ENCODE data around the gene NYNRIN.
A peak's percentile ranks its signal among the peaks of the same experiment; 100 is the strongest.

NYNRIN gene

GRCh38 chr14:24399999-24400718, 1.4 kb downstream of the NYNRIN start:
- Histone ChIP-seq H3K9me3 (ENCODE audit: control insufficient read depth in 5 of 5, low read length in 5 of 5) (no peaks in the 10 kb centered on the region), H3K9ac (ENCODE audit: low read length in 5 of 5) (peak overlapping the region in 4 of 5 donors; percentile 40 to 79 (median 64)), H3K27me3 (ENCODE audit: control insufficient read depth in 5 of 5, insufficient read depth in 4 of 5, low read length in 5 of 5) (no peaks in the 10 kb centered on the region), H3K4me1 (ENCODE audit: control insufficient read depth in 5 of 5, insufficient read depth in 5 of 5, low read length in 5 of 5) (peaks cover 1 to 59% (median 35%) of the 10 kb centered on the region in 5 donors), H3K36me3 (ENCODE audit: control insufficient read depth in 5 of 5, insufficient read depth in 5 of 5, low read length in 5 of 5) (no peaks in the 10 kb centered on the region), H3K27ac (ENCODE audit: low read depth, low read length) (peak overlapping the region; percentile 11), H3K4me3 (ENCODE audit: low read depth in 1 of 5, low read length in 5 of 5) (peak overlapping the region; percentile 61 to 80 (median 74))

DNA sequence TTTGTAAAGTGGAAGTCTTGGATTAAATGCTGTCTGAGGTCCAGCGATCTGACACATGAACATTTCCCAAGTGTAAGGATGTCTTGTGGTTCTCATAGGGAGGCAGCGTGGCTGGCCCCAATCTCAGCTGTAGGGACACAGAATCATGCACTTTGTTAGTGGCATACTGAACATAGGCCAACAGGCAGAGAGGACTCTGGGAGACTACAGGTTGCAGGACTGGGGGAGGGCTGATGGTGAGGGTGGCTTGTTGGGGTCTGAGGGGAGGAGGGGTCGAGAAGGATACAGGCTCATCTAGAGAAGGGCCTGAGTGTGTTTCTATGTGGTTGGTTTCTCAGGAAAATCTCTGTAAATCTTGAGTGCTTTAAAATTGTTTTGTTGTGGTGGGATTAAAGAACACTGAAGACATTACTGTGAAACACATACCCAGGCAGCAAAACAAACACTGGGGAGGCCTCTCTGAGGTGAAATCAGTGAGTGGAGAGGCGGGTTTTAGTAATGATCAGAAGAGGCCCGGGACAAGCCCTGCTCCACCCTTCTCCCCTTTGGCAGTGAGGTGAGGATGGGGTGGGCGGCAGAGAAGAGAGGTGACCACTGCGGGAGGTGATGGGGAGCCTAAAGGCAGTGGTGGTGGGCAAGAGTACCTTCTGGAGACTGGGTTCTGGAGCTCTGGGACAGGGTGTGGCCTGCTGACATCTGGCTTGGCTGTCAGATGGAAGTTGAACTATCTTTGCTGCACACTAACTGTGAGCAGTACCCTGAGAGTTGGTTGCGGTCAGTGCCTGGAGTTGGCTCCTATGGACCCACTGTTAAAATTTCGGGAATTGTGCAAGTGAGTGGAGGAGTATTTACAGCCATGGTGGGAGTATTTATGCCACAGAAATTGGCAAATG, 3.3 kb downstream of the NYNRIN start:
- no peaks in the 10 kb centered on the region for H3K9me3 ChIP-seq (ENCODE audit: control insufficient read depth in 5 of 5, low read length in 5 of 5)
- H3K4me1 ChIP-seq (ENCODE audit: control insufficient read depth in 5 of 5, insufficient read depth in 5 of 5, low read length in 5 of 5): peaks cover 1 to 59% (median 35%) of the 10 kb centered on the region in 5 donors
- H3K9ac ChIP-seq (ENCODE audit: low read length in 5 of 5): no peak overlapping the region
- peaks cover 0 to 3% (median 0%) of the 10 kb centered on the region in 5 donors for H3K27me3 ChIP-seq (ENCODE audit: control insufficient read depth in 5 of 5, insufficient read depth in 4 of 5, low read length in 5 of 5)
- no peak overlapping the region for H3K27ac ChIP-seq (ENCODE audit: low read depth, low read length)
- peaks cover 0 to 5% (median 0%) of the 10 kb centered on the region in 5 donors for H3K36me3 ChIP-seq (ENCODE audit: control insufficient read depth in 5 of 5, insufficient read depth in 5 of 5, low read length in 5 of 5)
- no peak overlapping the region for H3K4me3 ChIP-seq (ENCODE audit: low read depth in 1 of 5, low read length in 5 of 5)

DNA sequence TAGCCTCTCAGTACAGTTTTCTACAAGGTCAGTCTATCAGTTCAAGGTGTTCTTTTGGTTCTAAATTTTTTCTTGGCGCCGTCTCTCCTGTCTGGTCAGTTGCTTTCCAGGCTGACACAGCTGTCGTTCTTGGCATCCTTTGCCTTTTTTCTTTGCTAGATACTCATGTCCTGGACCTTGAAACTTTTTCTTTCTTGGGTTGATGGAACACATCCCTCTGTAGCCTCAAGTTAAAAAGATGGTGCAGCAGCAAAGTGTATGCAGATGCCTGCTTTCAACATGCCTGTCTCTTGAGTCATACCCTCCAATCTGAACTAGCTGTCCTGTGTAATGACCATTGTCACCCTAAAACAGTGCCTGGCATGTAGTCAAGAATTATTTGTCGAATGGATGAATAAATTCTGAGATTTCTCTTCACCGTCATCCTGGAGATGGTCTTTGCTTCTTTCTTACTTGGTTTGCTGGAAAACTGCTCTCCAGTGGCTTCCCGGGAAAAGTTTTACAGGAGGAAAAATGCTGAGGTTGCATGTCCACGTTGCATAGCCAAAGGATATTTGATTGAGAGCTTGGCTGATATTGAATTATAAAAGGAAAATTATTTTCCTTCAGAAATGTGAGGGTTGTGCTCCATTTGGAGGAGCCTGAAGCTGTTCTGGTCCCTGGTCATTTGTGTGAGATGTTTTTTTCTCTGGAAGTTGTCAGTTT, 4.6 kb downstream of the NYNRIN start:
- Histone ChIP-seq H3K27me3 (ENCODE audit: control insufficient read depth in 5 of 5, insufficient read depth in 4 of 5, low read length in 5 of 5) (peaks cover 0 to 3% (median 0%) of the 10 kb centered on the region in 5 donors), H3K9me3 (ENCODE audit: control insufficient read depth in 5 of 5, low read length in 5 of 5) (no peaks in the 10 kb centered on the region), H3K36me3 (ENCODE audit: control insufficient read depth in 5 of 5, insufficient read depth in 5 of 5, low read length in 5 of 5) (peaks cover 0 to 16% (median 11%) of the 10 kb centered on the region in 5 donors), H3K4me1 (ENCODE audit: control insufficient read depth in 5 of 5, insufficient read depth in 5 of 5, low read length in 5 of 5) (peaks cover 1 to 51% (median 30%) of the 10 kb centered on the region in 5 donors), H3K4me3 (ENCODE audit: low read depth in 1 of 5, low read length in 5 of 5) (peak overlapping the region in 1 of 5 donors; percentile 18), H3K9ac (ENCODE audit: low read length in 5 of 5) (no peak overlapping the region), H3K27ac (ENCODE audit: low read depth, low read length) (no peak overlapping the region)

GRCh38 chr14:24404814-24405213, 6.0 kb downstream of the NYNRIN start:
- Histone ChIP-seq H3K4me1 (ENCODE audit: control insufficient read depth in 5 of 5, insufficient read depth in 5 of 5, low read length in 5 of 5) (peaks cover 1 to 44% (median 26%) of the 10 kb centered on the region in 5 donors), H3K9ac (ENCODE audit: low read length in 5 of 5) (no peak overlapping the region), H3K4me3 (ENCODE audit: low read depth in 1 of 5, low read length in 5 of 5) (no peak overlapping the region), H3K27me3 (ENCODE audit: control insufficient read depth in 5 of 5, insufficient read depth in 4 of 5, low read length in 5 of 5) (peaks cover 0 to 3% (median 0%) of the 10 kb centered on the region in 5 donors), H3K9me3 (ENCODE audit: control insufficient read depth in 5 of 5, low read length in 5 of 5) (no peaks in the 10 kb centered on the region), H3K36me3 (ENCODE audit: control insufficient read depth in 5 of 5, insufficient read depth in 5 of 5, low read length in 5 of 5) (peaks cover 0 to 29% (median 25%) of the 10 kb centered on the region in 5 donors), H3K27ac (ENCODE audit: low read depth, low read length) (no peak overlapping the region)

DNA sequence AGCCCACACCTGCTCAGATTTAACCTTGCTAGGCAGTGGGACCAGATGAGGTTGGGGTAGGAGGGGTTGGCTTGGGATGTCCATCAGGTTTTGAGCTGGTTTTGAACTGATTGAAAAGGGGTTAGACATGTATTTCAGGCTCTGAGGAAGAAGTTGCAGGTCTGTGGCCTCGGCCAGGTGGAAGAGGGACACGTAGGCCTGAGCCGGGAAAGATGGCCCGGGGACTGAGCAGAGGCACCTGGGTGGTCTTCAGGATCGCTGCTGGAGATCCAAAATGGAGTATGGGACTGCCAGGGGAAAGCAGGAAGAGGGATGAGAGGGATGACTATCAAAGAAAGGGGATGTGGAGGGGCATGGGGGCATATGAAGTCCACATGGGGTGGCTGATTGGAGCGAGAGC, 7.6 kb downstream of the NYNRIN start:
- no peak overlapping the region for H3K27ac ChIP-seq (ENCODE audit: low read depth, low read length)
- H3K9ac ChIP-seq (ENCODE audit: low read length in 5 of 5): no peak overlapping the region
- peaks cover 0 to 3% (median 0%) of the 10 kb centered on the region in 5 donors for H3K27me3 ChIP-seq (ENCODE audit: control insufficient read depth in 5 of 5, insufficient read depth in 4 of 5, low read length in 5 of 5)
- peaks cover 0 to 45% (median 41%) of the 10 kb centered on the region in 5 donors for H3K36me3 ChIP-seq (ENCODE audit: control insufficient read depth in 5 of 5, insufficient read depth in 5 of 5, low read length in 5 of 5)
- peaks cover 0 to 29% (median 20%) of the 10 kb centered on the region in 5 donors for H3K4me1 ChIP-seq (ENCODE audit: control insufficient read depth in 5 of 5, insufficient read depth in 5 of 5, low read length in 5 of 5)
- H3K9me3 ChIP-seq (ENCODE audit: control insufficient read depth in 5 of 5, low read length in 5 of 5): no peaks in the 10 kb centered on the region
- H3K4me3 ChIP-seq (ENCODE audit: low read depth in 1 of 5, low read length in 5 of 5): no peak overlapping the region

GRCh38 chr14:24407608-24408325, 9.0 kb downstream of the NYNRIN start:
- H3K36me3 ChIP-seq (ENCODE audit: control insufficient read depth in 5 of 5, insufficient read depth in 5 of 5, low read length in 5 of 5): peaks cover 0 to 55% (median 51%) of the 10 kb centered on the region in 5 donors
- H3K27ac ChIP-seq (ENCODE audit: low read depth, low read length): no peak overlapping the region
- H3K9me3 ChIP-seq (ENCODE audit: control insufficient read depth in 5 of 5, low read length in 5 of 5): no peaks in the 10 kb centered on the region
- H3K27me3 ChIP-seq (ENCODE audit: control insufficient read depth in 5 of 5, insufficient read depth in 4 of 5, low read length in 5 of 5): peaks cover 0 to 3% (median 0%) of the 10 kb centered on the region in 5 donors
- H3K4me1 ChIP-seq (ENCODE audit: control insufficient read depth in 5 of 5, insufficient read depth in 5 of 5, low read length in 5 of 5): peaks cover 0 to 21% (median 12%) of the 10 kb centered on the region in 5 donors
- H3K9ac ChIP-seq (ENCODE audit: low read length in 5 of 5): no peak overlapping the region
- H3K4me3 ChIP-seq (ENCODE audit: low read depth in 1 of 5, low read length in 5 of 5): no peak overlapping the region

GRCh38 chr14:24408764-24409163, 10.0 kb downstream of the NYNRIN start:
- Histone ChIP-seq H3K27me3 (ENCODE audit: control insufficient read depth in 5 of 5, insufficient read depth in 4 of 5, low read length in 5 of 5) (peaks cover 0 to 3% (median 0%) of the 10 kb centered on the region in 5 donors), H3K9me3 (ENCODE audit: control insufficient read depth in 5 of 5, low read length in 5 of 5) (no peaks in the 10 kb centered on the region), H3K4me3 (ENCODE audit: low read depth in 1 of 5, low read length in 5 of 5) (no peak overlapping the region), H3K9ac (ENCODE audit: low read length in 5 of 5) (no peak overlapping the region), H3K27ac (ENCODE audit: low read depth, low read length) (no peak overlapping the region), H3K4me1 (ENCODE audit: control insufficient read depth in 5 of 5, insufficient read depth in 5 of 5, low read length in 5 of 5) (peaks cover 0 to 15% (median 2%) of the 10 kb centered on the region in 5 donors), H3K36me3 (ENCODE audit: control insufficient read depth in 5 of 5, insufficient read depth in 5 of 5, low read length in 5 of 5) (peaks cover 0 to 65% (median 60%) of the 10 kb centered on the region in 5 donors)

DNA sequence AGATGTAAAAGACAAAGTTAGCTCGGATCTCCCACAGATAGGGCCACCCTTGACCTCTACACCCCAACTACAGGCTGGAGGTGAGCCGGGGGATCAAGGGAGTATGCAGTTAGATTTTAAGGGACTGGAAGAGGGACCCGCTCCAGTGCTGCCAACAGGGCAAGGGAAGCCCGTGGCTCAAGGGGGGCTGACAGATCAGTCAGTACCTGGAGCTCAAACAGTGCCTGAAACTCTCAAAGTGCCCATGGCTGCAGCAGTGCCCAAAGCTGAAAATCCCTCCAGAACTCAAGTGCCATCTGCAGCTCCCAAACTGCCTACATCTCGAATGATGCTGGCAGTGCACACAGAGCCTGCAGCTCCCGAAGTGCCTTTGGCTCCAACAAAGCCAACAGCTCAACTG, 10.4 kb downstream of the NYNRIN start:
- Histone ChIP-seq H3K9me3 (ENCODE audit: control insufficient read depth in 5 of 5, low read length in 5 of 5) (no peaks in the 10 kb centered on the region), H3K4me3 (ENCODE audit: low read depth in 1 of 5, low read length in 5 of 5) (no peak overlapping the region), H3K4me1 (ENCODE audit: control insufficient read depth in 5 of 5, insufficient read depth in 5 of 5, low read length in 5 of 5) (peaks cover 0 to 13% (median 0%) of the 10 kb centered on the region in 5 donors), H3K9ac (ENCODE audit: low read length in 5 of 5) (no peak overlapping the region), H3K36me3 (ENCODE audit: control insufficient read depth in 5 of 5, insufficient read depth in 5 of 5, low read length in 5 of 5) (peaks cover 0 to 70% (median 64%) of the 10 kb centered on the region in 5 donors), H3K27me3 (ENCODE audit: control insufficient read depth in 5 of 5, insufficient read depth in 4 of 5, low read length in 5 of 5) (peaks cover 0 to 3% (median 0%) of the 10 kb centered on the region in 5 donors), H3K27ac (ENCODE audit: low read depth, low read length) (no peak overlapping the region)

- no peak overlapping the region for H3K9ac ChIP-seq (ENCODE audit: low read length in 5 of 5)
- H3K4me1 ChIP-seq (ENCODE audit: control insufficient read depth in 5 of 5, insufficient read depth in 5 of 5, low read length in 5 of 5): peaks cover 0 to 9% (median 0%) of the 10 kb centered on the region in 5 donors
- peaks cover 0 to 77% (median 71%) of the 10 kb centered on the region in 5 donors for H3K36me3 ChIP-seq (ENCODE audit: control insufficient read depth in 5 of 5, insufficient read depth in 5 of 5, low read length in 5 of 5)
- H3K9me3 ChIP-seq (ENCODE audit: control insufficient read depth in 5 of 5, low read length in 5 of 5): no peaks in the 10 kb centered on the region
- no peak overlapping the region for H3K27ac ChIP-seq (ENCODE audit: low read depth, low read length)
- peaks cover 0 to 3% (median 0%) of the 10 kb centered on the region in 5 donors for H3K27me3 ChIP-seq (ENCODE audit: control insufficient read depth in 5 of 5, insufficient read depth in 4 of 5, low read length in 5 of 5)
- H3K4me3 ChIP-seq (ENCODE audit: low read depth in 1 of 5, low read length in 5 of 5): no peak overlapping the region
These were observed 11.2 kb downstream of the NYNRIN start for GRCh38 chr14:24409956-24410355.
